ENCODE results near the gene OSBPL10. TPM values are rescaled to one million over a fixed set of nuclear protein-coding genes. Genes with fewer than 3 reads are reported as not detected.

The OSBPL10 gene
- total RNA-seq, 1 experiment from 2014 or later: 48.0 TPM

GRCh38 chr3:31652296-31652695 lies 328.8 kb downstream of the OSBPL10 start:
- intact Hi-C loops (cut with micrococcal nuclease): no loop called here
- no peak overlapping the region for H3K4me3 ChIP-seq (ENCODE audit: low read length)
- ChIA-PET POLR2A (ENCODE audit: unreplicated experiment) (no interaction called here), CTCF (no interaction called here)
- peaks cover 59% of the 10 kb centered on the region for H3K36me3 ChIP-seq (ENCODE audit: low read depth, low read length)
- no peak for ATAC-seq
- no peak overlapping the region for H3K4me2 ChIP-seq (ENCODE audit: low read length)
- H3K79me2 ChIP-seq (ENCODE audit: low read length): no peaks in the 10 kb centered on the region
- no peak overlapping the region for H3K9ac ChIP-seq (ENCODE audit: low read length)
- no peaks in the 10 kb centered on the region for H3K4me1 ChIP-seq (ENCODE audit: insufficient read depth, low read length)
- H2AFZ ChIP-seq (ENCODE audit: low read length): no peak overlapping the region
- no TSS peak for BruUV-seq (replicated peaks)
- no peak for TF ChIP-seq EZH2phosphoT487 (IDR thresholded peaks at IDR 0.05; ENCODE audit: borderline replicate concordance, low read length)
- no peak for TF ChIP-seq EZH2 (IDR thresholded peaks at IDR 0.05; ENCODE audit: low read length, unreplicated experiment)
- TF ChIP-seq CTCF (conservative IDR thresholded peaks at IDR 0.05; ENCODE audit: low read depth, low read length): no peak
- no peaks in the 10 kb centered on the region for H3K27me3 ChIP-seq (ENCODE audit: low read length)
- no peaks in the 10 kb centered on the region for H3K9me2 ChIP-seq (replicated peaks; ENCODE audit: low read length)
- no peak overlapping the region for H3K27ac ChIP-seq (ENCODE audit: low read length)
- no peaks in the 10 kb centered on the region for H4K20me1 ChIP-seq (ENCODE audit: low read length)
- DNase-seq: no peak
- no peaks in the 10 kb centered on the region for H3F3A ChIP-seq (ENCODE audit: low read length, unreplicated experiment)
- H3K9me3 ChIP-seq (ENCODE audit: low read length): peaks cover 31% of the 10 kb centered on the region

GRCh38 chr3:31648286-31648968 lies 332.6 kb downstream of the OSBPL10 start:
- ChIA-PET POLR2A (ENCODE audit: unreplicated experiment) (no interaction called here), CTCF (no interaction called here)
- Histone ChIP-seq H3K79me2 (ENCODE audit: low read length) (no peaks in the 10 kb centered on the region), H3K27ac (ENCODE audit: low read length) (no peak overlapping the region), H3K9me2 (replicated peaks; ENCODE audit: low read length) (no peaks in the 10 kb centered on the region), H3K9me3 (ENCODE audit: low read length) (peaks cover 20% of the 10 kb centered on the region), H3K9ac (ENCODE audit: low read length) (no peak overlapping the region), H3K4me2 (ENCODE audit: low read length) (no peak overlapping the region), H2AFZ (ENCODE audit: low read length) (no peak overlapping the region), H3K4me1 (ENCODE audit: insufficient read depth, low read length) (0 out of 2 replicates have a peak, but pooled peaks cover 4% of the 10 kb centered on the region), H3F3A (ENCODE audit: low read length, unreplicated experiment) (no peaks in the 10 kb centered on the region), H3K4me3 (ENCODE audit: low read length) (no peak overlapping the region), H3K27me3 (ENCODE audit: low read length) (no peaks in the 10 kb centered on the region), H3K36me3 (ENCODE audit: low read depth, low read length) (peaks cover 51% of the 10 kb centered on the region), H4K20me1 (ENCODE audit: low read length) (no peaks in the 10 kb centered on the region)
- DNase-seq: no peak
- peak; percentile 13 for ATAC-seq
- no peak for TF ChIP-seq CTCF (conservative IDR thresholded peaks at IDR 0.05; ENCODE audit: low read depth, low read length)
- TF ChIP-seq EZH2phosphoT487 (IDR thresholded peaks at IDR 0.05; ENCODE audit: borderline replicate concordance, low read length): no peak
- no peak for TF ChIP-seq EZH2 (IDR thresholded peaks at IDR 0.05; ENCODE audit: low read length, unreplicated experiment)
- intact Hi-C loops (cut with micrococcal nuclease): no loop called here
- BruUV-seq (replicated peaks): no TSS peak

- no peak for DNase-seq
- Histone ChIP-seq H3K9ac (ENCODE audit: low read length) (no peak overlapping the region), H4K20me1 (ENCODE audit: low read length) (no peaks in the 10 kb centered on the region), H3K9me2 (replicated peaks; ENCODE audit: low read length) (no peaks in the 10 kb centered on the region), H3K4me2 (ENCODE audit: low read length) (no peak overlapping the region), H3K9me3 (ENCODE audit: low read length) (peaks cover 13% of the 10 kb centered on the region; the same call in 1 of the 2 replicates), H3K36me3 (ENCODE audit: low read depth, low read length) (peaks cover 38% of the 10 kb centered on the region), H3F3A (ENCODE audit: low read length, unreplicated experiment) (no peaks in the 10 kb centered on the region), H3K27me3 (ENCODE audit: low read length) (no peaks in the 10 kb centered on the region), H3K79me2 (ENCODE audit: low read length) (no peaks in the 10 kb centered on the region), H3K4me1 (ENCODE audit: insufficient read depth, low read length) (0 out of 2 replicates have a peak, but pooled peaks cover 6% of the 10 kb centered on the region), H2AFZ (ENCODE audit: low read length) (no peak overlapping the region), H3K4me3 (ENCODE audit: low read length) (no peak overlapping the region), H3K27ac (ENCODE audit: low read length) (no peak overlapping the region)
- CTCF ChIA-PET: no interaction called here
- POLR2A ChIA-PET (ENCODE audit: unreplicated experiment): no interaction called here
- BruUV-seq (replicated peaks): no TSS peak
- intact Hi-C loops (cut with micrococcal nuclease): no loop called here
- TF ChIP-seq EZH2phosphoT487 (IDR thresholded peaks at IDR 0.05; ENCODE audit: borderline replicate concordance, low read length): no peak
- TF ChIP-seq CTCF (conservative IDR thresholded peaks at IDR 0.05; ENCODE audit: low read depth, low read length): no peak
- TF ChIP-seq EZH2 (IDR thresholded peaks at IDR 0.05; ENCODE audit: low read length, unreplicated experiment): no peak
- no peak for ATAC-seq
Measured at GRCh38 chr3:31645256-31645655, 335.8 kb downstream of the OSBPL10 start.

Data from PC-3 (cell line).